GM12878 (cell line): ENCODE data around the gene PRCC. TPM values are rescaled to one million over a fixed set of nuclear protein-coding genes. Genes with fewer than 3 reads are reported as not detected.
A peak's percentile ranks its signal among the peaks of the same experiment; 100 is the strongest.

Experiments used
- ATAC-seq: fragments of 200-7000 bp; cut with Tn5 transposase; 3 replicates; pipeline ENCODE4 v1.9.1; 2020; ENCODE audit warnings: mild to moderate bottlenecking, moderate library complexity
- BruUV-seq: library from RNA; stranded (reverse); fragments of 400-500 nt; replicated peaks from 2 replicates; lab custom pipeline; 2021; lab: Mats Ljungman, UMichigan
- CTCF ChIA-PET: fragments of 300-600 bp; sonication (Branson Sonifier 250); formaldehyde crosslinking; extraction: SDS; loops from one replicate; lab custom pipeline; 2021; ENCODE audit warnings: inconsistent platforms; lab: Yijun Ruan, JAX
- POLR2A ChIA-PET: fragments of 350-600 bp; formaldehyde crosslinking; extraction: SDS; loops from one replicate; lab custom pipeline; 2021; ENCODE audit warnings: inconsistent platforms; lab: Charles Lee
- RAD21 ChIA-PET: fragments of 300-600 bp; sonication (Branson Sonifier 250); formaldehyde crosslinking; loops from one replicate; lab custom pipeline; 2023; ENCODE audit warnings: antibody characterized with exemption; ENCODE audit not compliant: unreplicated experiment; lab: Charles Lee
- SMC1A ChIA-PET: fragments of 300-600 bp; sonication (Branson Sonifier 250); formaldehyde crosslinking; loops from one replicate; lab custom pipeline; 2023; ENCODE audit not compliant: unreplicated experiment, uncharacterized antibody; lab: Charles Lee
- DNase-seq: peaks from one replicate; pipeline ENCODE4 v3.0.0-alpha.2; 2011; ENCODE audit warnings: low read depth, low spot score
- FAIRE-seq: peaks from 3 replicates; lab custom pipeline; 2011; peaks lifted over from hg19 to GRCh38; lab: Jason Lieb, UNC
- H2AFZ ChIP-seq: 2 replicates; pipeline ENCODE4 v1.6.0; 2011; ENCODE audit warnings: low read depth, low read length, control low read depth; ENCODE audit not compliant: control insufficient read depth
- H3K27ac ChIP-seq: 2 replicates; pipeline ENCODE4 v1.5.1; 2011; ENCODE audit warnings: control low read depth; ENCODE audit not compliant: control insufficient read depth, insufficient read depth
- H3K27me3 ChIP-seq, 2 experiments: replicated peaks in 1 of 2; 2 replicates each; pipeline versions ENCODE4 v1.6.0 to v1.6.1; 2011; ENCODE audit warnings: low read length in 1 of 2; ENCODE audit not compliant: control insufficient read depth in 2 of 2, insufficient read depth in 2 of 2
- H3K36me3 ChIP-seq, 2 experiments: 2 replicates each; pipeline ENCODE4 v1.5.1; 2011; ENCODE audit warnings: low read length in 1 of 2; ENCODE audit not compliant: control insufficient read depth in 2 of 2, insufficient read depth in 2 of 2
- H3K4me1 ChIP-seq: 2 replicates; pipeline ENCODE4 v1.6.1; 2011; ENCODE audit warnings: mild to moderate bottlenecking, low read length, moderate library complexity, mixed read lengths; ENCODE audit not compliant: control insufficient read depth, insufficient read depth
- H3K4me2 ChIP-seq: 2 replicates; pipeline ENCODE4 v1.6.0; 2011; ENCODE audit warnings: control low read depth; ENCODE audit not compliant: control insufficient read depth, insufficient read depth
- H3K4me3 ChIP-seq: fragments of 200-600 bp; sonication (generic); 2 replicates; pipeline ENCODE4 v1.5.1; 2016
- H3K79me2 ChIP-seq: 2 replicates; pipeline ENCODE4 v1.6.0; 2011; ENCODE audit warnings: low read length; ENCODE audit not compliant: control insufficient read depth, insufficient read depth
- H3K9ac ChIP-seq: 2 replicates; pipeline ENCODE4 v1.8.0; 2011; ENCODE audit warnings: low read length, control low read depth, mixed read lengths; ENCODE audit not compliant: control insufficient read depth, insufficient read depth
- H3K9me3 ChIP-seq: replicated peaks from 3 replicates; pipeline ENCODE4 v1.5.1; 2011; ENCODE audit warnings: mild to moderate bottlenecking, low read length; ENCODE audit not compliant: control insufficient read depth, insufficient read depth
- H4K20me1 ChIP-seq: 2 replicates; pipeline ENCODE4 v1.6.0; 2011; ENCODE audit not compliant: control insufficient read depth, insufficient read depth
- ATF2 ChIP-seq: IDR thresholded peaks from 2 replicates; pipeline ENCODE4 v1.6.1; 2012; ENCODE audit warnings: low read length, inconsistent platforms
- CEBPZ ChIP-seq: fragments of 150-350 bp; IDR thresholded peaks from 2 replicates; pipeline ENCODE4 v1.6.1; 2016; ENCODE audit warnings: low read depth, low read length
- ESRRA ChIP-seq: IDR thresholded peaks from 2 replicates; pipeline ENCODE4 v1.6.1; 2012; ENCODE audit warnings: mild to moderate bottlenecking, low read length, improper control_type of control experiment
- NFIC ChIP-seq: IDR thresholded peaks from 2 replicates; pipeline ENCODE4 v1.6.1; 2012; ENCODE audit warnings: low read depth, mild to moderate bottlenecking, inconsistent platforms, low read length, moderate library complexity
- RBBP5 ChIP-seq: fragments of 200-600 bp; sonication (generic); conservative IDR thresholded peaks from 2 replicates; pipeline ENCODE4 v1.6.1; 2016
- WGBS: methylation state at CpG from one replicate; pipeline ENCODE4 v1.1.6; 2016; ENCODE audit warnings: low lambda C conversion rate; ENCODE audit not compliant: insufficient replicate concordance, insufficient coverage; ENCODE audit errors: missing lambda C conversion rate; 5-methylcytosine and 5-hydroxymethylcytosine counted together
- in situ Hi-C: fragments of 300-500 bp; cut with MboI; formaldehyde crosslinking; loops from 9 replicates; pipeline ENCODE4 v1.14.3; 2018; ENCODE audit warnings: mixed read lengths
- intact Hi-C: fragments of 100-400 bp; cut with micrococcal nuclease; formaldehyde crosslinking; loops from one replicate; pipeline ENCODE4 v1.14.2; 2022; ENCODE audit not compliant: unreplicated experiment
- polyA plus RNA-seq, 11 experiments: library from polyadenylated mRNA; depleted of rRNA in 4 of 11; unstranded in 6 of 11; stranded (reverse) in 5 of 11; fragments of >200 nt; fragmentation: Nextera tagmentation in 4 of 11; fragmentation: Illumina TruSeq in 1 of 11; extraction: Ambion mirVana in 4 of 11; extraction: Trizol in 1 of 11; gene quantifications; 1 replicate in 1 of 11; 2 replicates in 10 of 11; pipeline versions ENCODE4 v1.2.1 to v1.2.3, GENCODE V29; 2011 to 2016; ENCODE audit warnings: inconsistent platforms in 2 of 11, missing spikeins in 2 of 11, low read depth in 1 of 11
- total RNA-seq, 4 experiments: library from RNA; depleted of rRNA in 3 of 4; stranded (reverse); fragments of >200 nt in 3 of 4; fragmentation: Illumina TruSeq in 1 of 4; extraction: Trizol in 1 of 4; gene quantifications; 2 replicates each; pipeline versions ENCODE4 v1.2.1 to v1.2.3, GENCODE V29; 2013 to 2021

The PRCC gene
- total and polyA plus RNA-seq, 10 of the 15 experiments (the other 5 are each of a cell fraction or from before 2014, with no cell fraction given) = 23.8 to 132 (median 63.1) TPM

DNA sequence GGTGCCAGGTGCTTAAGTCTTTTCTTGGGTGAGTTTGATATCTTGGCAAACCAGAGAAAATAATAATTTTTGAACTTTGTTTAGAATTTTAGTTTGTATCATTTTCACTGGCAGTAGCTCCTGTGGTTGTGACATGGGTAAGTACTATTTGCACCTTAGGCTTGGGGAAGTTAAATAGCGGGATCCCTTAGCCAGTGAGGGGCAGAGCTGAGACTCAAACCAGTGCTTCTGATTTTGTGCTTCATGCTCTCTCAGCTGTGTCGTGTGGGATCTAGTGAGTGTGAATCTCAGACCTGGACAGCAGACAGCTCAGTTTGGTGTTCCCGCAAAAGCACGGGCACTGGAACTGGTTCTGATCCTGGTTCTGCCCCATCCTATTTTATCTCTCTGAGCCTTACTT lies 9.6 kb downstream of the PRCC start:
- ATAC-seq = peak; percentile 57
- in situ Hi-C loops (no loop called here), intact Hi-C loops (no loop called here)
- peaks cover 0 to 16% of the 10 kb centered on the region in 2 experiments; a peak in 2 of 4 replicates for H3K36me3 ChIP-seq
- FAIRE-seq = peak; percentile 23
- no TSS peak for BruUV-seq
- ChIA-PET SMC1A (interaction anchor here (0.9 to 1.9 kb wide), 6 partner anchors 13 to 83 kb away, joined by 3 to 7 read pairs (median 3); partner anchors contain the start of genes ISG20L2 and METTL25B), POLR2A (no interaction called here), RAD21 (interaction anchor here (0.9 to 1.7 kb wide), 4 partner anchors 36 to 113 kb away, joined by 3 to 13 read pairs (median 4); partner anchors contain the start of gene MRPL24), CTCF (interaction anchor here (0.8 to 10.1 kb wide), 8 partner anchors 8 to 114 kb away, joined by 3 to 84 read pairs (median 4); partner anchors contain the start of genes ISG20L2, METTL25B and NTRK1)
- H3K4me2 ChIP-seq = peak overlapping the region; percentile 5; the same call in 1 of the 2 replicates
- no peak overlapping the region for H3K27ac ChIP-seq
- no peaks in the 10 kb centered on the region for H3K9me3 ChIP-seq
- 51% methylated on average over 4 of the region's 4 CpGs for WGBS
- H3K4me3 ChIP-seq = no peak overlapping the region
- H3K27me3 ChIP-seq = no peaks in the 10 kb centered on the region
- DNase-seq = no peak
- H2AFZ ChIP-seq = no peak overlapping the region
- no peaks in the 10 kb centered on the region for H4K20me1 ChIP-seq
- peaks cover 66% of the 10 kb centered on the region for H3K79me2 ChIP-seq
- no peak overlapping the region for H3K9ac ChIP-seq
- no peaks in the 10 kb centered on the region for H3K4me1 ChIP-seq
- TF ChIP-seq ESRRA (no peak), NFIC (no peak), RBBP5 (no peak), ATF2 (no peak), CEBPZ (no peak)
